Measurements from ENCODE around the gene DFFA. TPM values are rescaled to one million over a fixed set of nuclear protein-coding genes. Genes with fewer than 3 reads are reported as not detected.

The DFFA gene
- total and polyA plus RNA-seq, 11 donors = 10.4 to 27.6 (median 24.5) TPM

GRCh38 chr1:10446790-10447422, 25.4 kb downstream of the DFFA start:
- Histone ChIP-seq H3K27ac (no peak overlapping the region), H3K27me3 (no peaks in the 10 kb centered on the region), H3K36me3 (peaks cover 0 to 17% (median 0%) of the 10 kb centered on the region in 9 donors), H3K4me1 (peaks cover 0 to 11% (median 3%) of the 10 kb centered on the region in 12 donors), H3K4me3 (no peak overlapping the region), H3K9me3 (no peaks in the 10 kb centered on the region)
- no peak for DNase-seq
- TF ChIP-seq, protein P1, sequence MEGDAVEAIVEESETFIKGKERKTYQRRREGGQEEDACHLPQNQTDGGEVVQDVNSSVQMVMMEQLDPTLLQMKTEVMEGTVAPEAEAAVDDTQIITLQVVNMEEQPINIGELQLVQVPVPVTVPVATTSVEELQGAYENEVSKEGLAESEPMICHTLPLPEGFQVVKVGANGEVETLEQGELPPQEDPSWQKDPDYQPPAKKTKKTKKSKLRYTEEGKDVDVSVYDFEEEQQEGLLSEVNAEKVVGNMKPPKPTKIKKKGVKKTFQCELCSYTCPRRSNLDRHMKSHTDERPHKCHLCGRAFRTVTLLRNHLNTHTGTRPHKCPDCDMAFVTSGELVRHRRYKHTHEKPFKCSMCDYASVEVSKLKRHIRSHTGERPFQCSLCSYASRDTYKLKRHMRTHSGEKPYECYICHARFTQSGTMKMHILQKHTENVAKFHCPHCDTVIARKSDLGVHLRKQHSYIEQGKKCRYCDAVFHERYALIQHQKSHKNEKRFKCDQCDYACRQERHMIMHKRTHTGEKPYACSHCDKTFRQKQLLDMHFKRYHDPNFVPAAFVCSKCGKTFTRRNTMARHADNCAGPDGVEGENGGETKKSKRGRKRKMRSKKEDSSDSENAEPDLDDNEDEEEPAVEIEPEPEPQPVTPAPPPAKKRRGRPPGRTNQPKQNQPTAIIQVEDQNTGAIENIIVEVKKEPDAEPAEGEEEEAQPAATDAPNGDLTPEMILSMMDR (IDR thresholded peaks at IDR 0.05) = no peak
- no peak for TF ChIP-seq POLR2A (IDR thresholded peaks at IDR 0.05)
- ATAC-seq = no peak
- WGBS, 4 donors = 95 to 97% (median 95%) methylated on average over 7 of the region's 7 CpGs
- intact Hi-C loops (cut with DNase I) = no loop called here

DNA sequence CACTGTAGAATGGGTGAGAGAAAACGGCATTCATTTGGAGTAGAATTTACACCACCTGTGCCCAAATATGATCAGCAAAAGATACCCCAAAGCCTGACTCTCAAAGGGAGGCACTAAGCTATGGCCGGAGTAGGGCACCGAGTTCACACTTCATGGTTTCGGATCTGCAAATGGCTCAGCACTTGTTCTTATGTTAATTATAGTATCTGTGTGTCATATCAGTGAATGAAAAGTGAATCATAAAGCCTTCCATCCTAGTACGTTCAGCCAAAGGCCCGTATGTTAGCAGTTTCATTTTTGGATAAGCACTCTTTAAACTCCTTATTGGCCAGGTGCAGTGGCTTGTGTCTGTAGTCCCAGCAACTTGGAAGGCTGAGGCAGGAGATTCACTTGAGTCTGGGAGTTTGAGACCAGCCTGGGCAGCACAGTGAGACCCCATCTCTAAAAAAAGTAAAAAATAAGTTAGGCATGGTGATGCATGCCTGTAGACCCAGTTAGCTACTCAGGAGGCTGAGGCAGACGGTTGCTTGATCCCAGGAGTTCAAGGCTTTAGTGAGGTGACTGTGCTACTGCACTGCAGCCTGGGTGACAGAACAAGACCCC, 27.4 kb downstream of the DFFA start:
- ATAC-seq = no peak
- no peak for TF ChIP-seq POLR2A (IDR thresholded peaks at IDR 0.05)
- TF ChIP-seq, protein P1 (IDR thresholded peaks at IDR 0.05) = no peak
- no peaks in the 10 kb centered on the region for H3K27me3 ChIP-seq
- WGBS, 4 donors = 88 to 92% (median 90%) methylated on average over 7 of the region's 7 CpGs
- intact Hi-C loops (cut with DNase I) = no loop called here
- no peak for DNase-seq
- H3K36me3 ChIP-seq = peaks cover 0 to 30% (median 3%) of the 10 kb centered on the region in 9 donors
- no peaks in the 10 kb centered on the region for H3K4me1 ChIP-seq
- H3K4me3 ChIP-seq = no peak overlapping the region
- H3K27ac ChIP-seq = no peak overlapping the region
- no peaks in the 10 kb centered on the region for H3K9me3 ChIP-seq

DNA sequence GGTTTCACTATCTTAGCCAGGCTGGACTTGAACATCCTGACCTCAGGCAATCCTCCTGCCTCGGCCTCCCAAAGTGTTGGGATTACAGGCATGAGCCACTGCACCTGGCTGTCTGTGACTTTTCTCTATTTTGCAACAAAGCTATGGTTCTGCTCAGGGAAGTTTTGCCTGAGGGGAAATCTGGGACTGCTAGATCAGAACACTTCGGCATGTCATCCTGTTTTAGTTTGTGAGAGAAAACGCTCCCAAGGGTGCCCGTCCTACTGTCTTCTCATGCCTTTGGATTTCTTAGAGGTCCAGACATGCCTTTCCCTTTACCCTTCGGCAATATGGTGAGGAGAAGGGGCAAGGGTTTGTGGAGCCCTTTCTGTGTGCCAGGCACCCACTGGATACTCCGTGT, 28.1 kb downstream of the DFFA start:
- 94 to 99% (median 95%) methylated on average over 6 of the region's 6 CpGs for WGBS, 4 donors
- DNase-seq (no peak), ATAC-seq (no peak)
- H3K4me3 ChIP-seq = no peak overlapping the region
- intact Hi-C loops (cut with DNase I) = no loop called here
- no peaks in the 10 kb centered on the region for H3K9me3 ChIP-seq
- H3K27me3 ChIP-seq = no peaks in the 10 kb centered on the region
- peaks cover 0 to 30% (median 3%) of the 10 kb centered on the region in 9 donors for H3K36me3 ChIP-seq
- no peak overlapping the region for H3K27ac ChIP-seq
- TF ChIP-seq POLR2A (IDR thresholded peaks at IDR 0.05) = no peak
- TF ChIP-seq, protein P1 (IDR thresholded peaks at IDR 0.05) = no peak
- H3K4me1 ChIP-seq = no peaks in the 10 kb centered on the region

GRCh38 chr1:10440794-10441193, 31.5 kb downstream of the DFFA start:
- TF ChIP-seq, protein P1 (IDR thresholded peaks at IDR 0.05) = no peak
- TF ChIP-seq POLR2A (IDR thresholded peaks at IDR 0.05) = no peak
- DNase-seq = no peak
- H3K27me3 ChIP-seq = no peaks in the 10 kb centered on the region
- WGBS, 4 donors = 88 to 96% (median 91%) methylated on average over 5 of the region's 5 CpGs
- ATAC-seq = no peak
- intact Hi-C loops (cut with DNase I) = no loop called here
- peaks cover 0 to 30% (median 3%) of the 10 kb centered on the region in 9 donors for H3K36me3 ChIP-seq
- no peak overlapping the region for H3K27ac ChIP-seq
- no peaks in the 10 kb centered on the region for H3K9me3 ChIP-seq
- H3K4me1 ChIP-seq = no peaks in the 10 kb centered on the region
- H3K4me3 ChIP-seq = no peak overlapping the region
